ENCODE measurements around the gene TMEM272. TPM values are rescaled to one million over a fixed set of nuclear protein-coding genes. Genes with fewer than 3 reads are reported as not detected.

Gene TMEM272
- total and polyA plus RNA-seq, 8 donors = 0.03 to 0.37 TPM; not detected in 6

GRCh38 chr13:51885651-51886050, 40.7 kb upstream of the TMEM272 start:
- TF ChIP-seq CTCF (IDR thresholded peaks at IDR 0.05) = no peak
- TF ChIP-seq EP300 (IDR thresholded peaks at IDR 0.05) = no peak
- no peak for TF ChIP-seq POLR2A (IDR thresholded peaks at IDR 0.05)
- no peak for TF ChIP-seq POLR2AphosphoS5 (IDR thresholded peaks at IDR 0.05)
- Histone ChIP-seq H3K36me3 (no peaks in the 10 kb centered on the region), H3K4me3 (no peak overlapping the region), H3K9me3 (peaks cover 0 to 15% (median 3%) of the 10 kb centered on the region in 4 donors), H3K27me3 (no peaks in the 10 kb centered on the region), H3K4me1 (no peaks in the 10 kb centered on the region), H3K27ac (no peak overlapping the region)
- intact Hi-C loops (cut with DNase I; ENCODE audit: low total_unique reads) = no loop called here
- 85 to 96% (median 90%) methylated on average over 2 of the region's 2 CpGs for WGBS, 5 donors
- DNase-seq = no peak

DNA sequence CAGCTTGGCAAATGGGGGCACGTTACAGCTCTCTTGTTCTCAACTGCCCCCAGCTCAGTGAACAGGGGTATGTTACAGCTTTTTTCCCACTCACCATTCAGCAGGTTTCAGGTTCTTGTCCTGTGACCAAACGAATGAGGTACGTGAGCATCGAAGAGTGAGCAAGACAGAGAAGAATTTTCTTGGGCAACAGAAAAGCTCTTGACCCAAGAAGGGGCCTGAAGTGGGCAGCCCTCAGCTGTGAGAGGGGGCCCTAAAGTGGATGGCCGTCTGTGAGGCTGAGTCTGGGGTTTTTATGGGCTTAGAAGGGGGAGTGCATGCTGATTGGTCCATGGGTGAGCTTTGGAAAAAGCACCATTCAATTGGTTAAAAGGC, 38.2 kb upstream of the TMEM272 start:
- no peaks in the 10 kb centered on the region for H3K36me3 ChIP-seq
- no peak overlapping the region for H3K27ac ChIP-seq
- H3K27me3 ChIP-seq = no peaks in the 10 kb centered on the region
- intact Hi-C loops (cut with DNase I; ENCODE audit: low total_unique reads) = no loop called here
- TF ChIP-seq EP300 (IDR thresholded peaks at IDR 0.05) = no peak
- TF ChIP-seq POLR2AphosphoS5 (IDR thresholded peaks at IDR 0.05) = no peak
- TF ChIP-seq CTCF (IDR thresholded peaks at IDR 0.05) = no peak
- no peak for TF ChIP-seq POLR2A (IDR thresholded peaks at IDR 0.05)
- no peaks in the 10 kb centered on the region for H3K4me1 ChIP-seq
- no peak overlapping the region for H3K4me3 ChIP-seq
- H3K9me3 ChIP-seq = peaks cover 0 to 15% (median 3%) of the 10 kb centered on the region in 4 donors
- no peak for DNase-seq
- 74 to 78% (median 76%) methylated on average over 5 of the region's 5 CpGs for WGBS, 5 donors

DNA sequence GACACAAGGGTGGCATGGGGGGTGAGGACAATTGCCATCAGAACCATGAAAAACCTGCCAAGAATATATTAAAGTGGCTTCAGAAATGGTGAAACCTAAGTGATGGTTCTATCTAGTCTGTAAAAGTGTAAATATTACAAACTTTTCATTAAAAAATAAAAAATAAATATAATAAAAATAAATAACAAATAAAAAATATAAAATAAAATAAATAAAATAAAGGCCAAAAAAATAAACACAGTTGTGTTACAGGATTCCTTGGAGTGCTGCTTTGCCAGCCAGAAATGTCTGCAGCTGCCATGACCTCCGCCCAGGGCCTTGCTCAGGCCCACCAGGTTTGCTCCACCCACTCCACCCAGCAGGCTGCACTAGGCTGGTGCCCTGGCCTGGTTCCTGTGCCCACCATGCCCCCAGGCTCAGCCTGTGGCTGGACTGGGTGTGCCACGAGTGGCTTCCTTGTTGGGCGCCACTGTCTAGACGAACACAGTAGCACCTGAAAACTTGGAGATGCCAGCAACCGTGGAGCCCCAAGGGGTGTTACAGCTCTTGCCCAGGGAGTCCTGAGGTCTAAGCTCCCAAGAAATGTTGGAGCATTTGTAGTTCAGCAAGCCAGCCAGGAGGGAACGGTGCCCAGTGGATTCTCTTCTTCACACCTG, 37.7 kb upstream of the TMEM272 start:
- TF ChIP-seq CTCF (IDR thresholded peaks at IDR 0.05) = no peak
- TF ChIP-seq POLR2A (IDR thresholded peaks at IDR 0.05) = no peak
- TF ChIP-seq POLR2AphosphoS5 (IDR thresholded peaks at IDR 0.05) = no peak
- no peak for TF ChIP-seq EP300 (IDR thresholded peaks at IDR 0.05)
- no peak for DNase-seq
- no peak overlapping the region for H3K4me3 ChIP-seq
- H3K9me3 ChIP-seq = peaks cover 0 to 15% (median 3%) of the 10 kb centered on the region in 4 donors
- H3K27ac ChIP-seq = no peak overlapping the region
- no peaks in the 10 kb centered on the region for H3K27me3 ChIP-seq
- WGBS, 5 donors = 88 to 97% (median 95%) methylated on average over 5 to 6 of the region's 6 CpGs
- H3K36me3 ChIP-seq = no peaks in the 10 kb centered on the region
- intact Hi-C loops (cut with DNase I; ENCODE audit: low total_unique reads) = no loop called here
- no peaks in the 10 kb centered on the region for H3K4me1 ChIP-seq

- TF ChIP-seq EP300 (IDR thresholded peaks at IDR 0.05) (no peak), POLR2AphosphoS5 (IDR thresholded peaks at IDR 0.05) (no peak), POLR2A (IDR thresholded peaks at IDR 0.05) (no peak), CTCF (IDR thresholded peaks at IDR 0.05) (no peak)
- no peak overlapping the region for H3K27ac ChIP-seq
- H3K4me3 ChIP-seq = no peak overlapping the region
- no peaks in the 10 kb centered on the region for H3K27me3 ChIP-seq
- DNase-seq = no peak
- peaks cover 0 to 15% (median 3%) of the 10 kb centered on the region in 4 donors for H3K9me3 ChIP-seq
- H3K4me1 ChIP-seq = no peaks in the 10 kb centered on the region
- 81 to 94% (median 87%) methylated on average over 1 of the region's 1 CpG for WGBS, 5 donors
- intact Hi-C loops (cut with DNase I; ENCODE audit: low total_unique reads) = no loop called here
- no peaks in the 10 kb centered on the region for H3K36me3 ChIP-seq
These were observed 36.3 kb upstream of the TMEM272 start for GRCh38 chr13:51881296-51881695.

Data from stomach (tissue), 9 donors.